ENCODE measurements around the gene NUDT9.
A peak's percentile ranks its signal among the peaks of the same experiment; 100 is the strongest.
"Not testable (repeated sequence)": the region's sequence is repeated elsewhere in the genome, so short reads cannot be mapped to it uniquely, and the experiment has no call there.

The NUDT9 gene

DNA sequence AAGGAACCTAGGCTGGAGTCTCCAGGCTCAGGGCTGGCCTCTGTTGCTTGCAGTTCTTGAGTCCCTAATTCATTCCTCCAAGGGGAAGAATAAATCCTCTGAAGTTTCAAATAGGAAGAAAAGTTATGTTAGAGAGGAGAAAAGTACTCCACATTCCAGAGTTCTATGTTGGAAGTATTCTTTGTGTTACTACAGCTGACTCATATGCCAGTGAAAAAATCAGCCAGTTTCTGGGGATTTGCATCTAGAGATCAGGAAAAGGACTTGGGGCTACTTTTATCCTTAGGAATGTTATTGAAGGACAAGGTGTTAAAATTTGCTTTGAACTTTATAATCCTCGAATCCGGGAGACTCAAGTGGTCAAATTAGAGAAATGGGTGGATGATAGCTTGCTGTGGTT, 11.7 kb upstream of the NUDT9 start:
- Histone ChIP-seq H3K36me3 (ENCODE audit: insufficient read depth, low read depth, low read length) (no peaks in the 10 kb centered on the region), H3K27ac (ENCODE audit: low read length) (no peak overlapping the region), H3K4me1 (ENCODE audit: insufficient read depth, low read length) (peaks cover 5% of the 10 kb centered on the region; the same call in 1 of the 2 replicates), H3K4me3 (ENCODE audit: low read length) (no peak overlapping the region), H3K27me3 (ENCODE audit: insufficient read depth, low read length) (no peaks in the 10 kb centered on the region), H3K9ac (ENCODE audit: low read depth, low read length) (no peak overlapping the region), H3K9me3 (ENCODE audit: insufficient read depth, low read depth, low read length) (no peaks in the 10 kb centered on the region; the same call in 1 of the 2 replicates)

DNA sequence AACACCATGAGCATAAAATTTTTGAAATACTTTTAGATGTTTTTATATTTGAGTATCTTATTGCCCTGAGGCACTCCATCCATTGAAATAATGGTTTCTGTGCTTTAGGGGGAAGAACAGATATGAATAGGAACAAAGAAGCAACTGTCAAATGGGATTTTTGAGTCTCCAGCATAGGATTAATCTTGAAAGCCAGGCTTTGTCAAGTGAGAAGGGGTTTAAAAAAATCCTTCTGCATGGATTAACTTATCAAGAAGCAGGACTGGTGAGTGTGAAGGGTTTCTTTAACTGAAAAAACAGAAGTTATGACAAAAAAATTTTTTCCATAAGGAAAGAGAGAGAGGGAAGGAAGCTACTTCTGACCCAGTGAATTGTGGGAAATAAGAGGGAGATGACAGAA, 7.6 kb upstream of the NUDT9 start:
- Histone ChIP-seq H3K27ac (ENCODE audit: low read length) (no peak overlapping the region), H3K9me3 (ENCODE audit: insufficient read depth, low read depth, low read length) (no peaks in the 10 kb centered on the region; the same call in 1 of the 2 replicates), H3K27me3 (ENCODE audit: insufficient read depth, low read length) (no peaks in the 10 kb centered on the region), H3K36me3 (ENCODE audit: insufficient read depth, low read depth, low read length) (no peaks in the 10 kb centered on the region), H3K9ac (ENCODE audit: low read depth, low read length) (no peak overlapping the region), H3K4me3 (ENCODE audit: low read length) (no peak overlapping the region), H3K4me1 (ENCODE audit: insufficient read depth, low read length) (no peaks in the 10 kb centered on the region)

DNA sequence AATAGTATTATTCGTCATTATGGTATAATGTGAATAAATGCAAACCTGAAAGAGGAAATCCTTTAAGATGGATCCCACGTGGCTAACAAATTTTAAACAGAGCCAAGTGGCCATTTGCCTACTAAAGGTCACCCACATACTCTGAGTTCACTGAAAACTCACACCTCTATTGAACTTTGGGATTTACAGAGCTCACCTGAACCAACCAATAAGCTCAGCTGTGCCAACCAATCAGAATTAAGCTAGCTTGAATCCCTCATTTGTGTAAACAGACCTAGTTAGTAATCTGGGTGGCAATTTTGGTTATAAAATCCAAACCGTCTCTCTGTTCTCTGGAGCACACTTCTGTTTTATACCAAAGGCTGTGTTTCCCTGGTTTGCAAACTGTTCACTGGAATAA, 5.4 kb upstream of the NUDT9 start:
- Histone ChIP-seq H3K9me3 (ENCODE audit: insufficient read depth, low read depth, low read length) (no peaks in the 10 kb centered on the region; the same call in 1 of the 2 replicates), H3K27ac (ENCODE audit: low read length) (no peak overlapping the region), H3K4me3 (ENCODE audit: low read length) (no peak overlapping the region), H3K36me3 (ENCODE audit: insufficient read depth, low read depth, low read length) (no peaks in the 10 kb centered on the region), H3K4me1 (ENCODE audit: insufficient read depth, low read length) (peaks cover 14% of the 10 kb centered on the region), H3K27me3 (ENCODE audit: insufficient read depth, low read length) (no peaks in the 10 kb centered on the region), H3K9ac (ENCODE audit: low read depth, low read length) (no peak overlapping the region)

DNA sequence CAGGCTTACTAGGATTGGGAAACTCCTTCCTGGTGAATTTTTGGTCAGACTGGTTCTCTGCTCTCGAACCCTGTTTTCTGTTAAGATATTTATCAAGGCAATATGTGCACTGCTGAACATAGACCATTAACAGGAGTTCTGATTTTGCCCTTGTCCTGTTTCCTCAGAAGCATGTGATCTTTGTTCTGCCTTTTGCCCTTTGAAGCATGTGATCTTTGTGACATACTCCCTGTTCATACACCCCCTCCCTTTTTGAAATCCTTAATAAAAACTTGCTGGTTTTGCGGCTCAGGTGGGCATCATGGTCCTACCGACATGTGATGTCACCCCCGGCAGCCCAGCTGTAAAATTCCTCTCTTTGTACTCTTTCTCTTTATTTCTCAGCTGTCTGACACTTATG, 4.0 kb upstream of the NUDT9 start:
- H3K4me3 ChIP-seq (ENCODE audit: low read length); H3K27ac ChIP-seq (ENCODE audit: low read length); H3K36me3 ChIP-seq (ENCODE audit: insufficient read depth, low read depth, low read length); H3K9me3 ChIP-seq (ENCODE audit: insufficient read depth, low read depth, low read length); H3K27me3 ChIP-seq (ENCODE audit: insufficient read depth, low read length); H3K9ac ChIP-seq (ENCODE audit: low read depth, low read length): not testable (repeated sequence)
- H3K4me1 ChIP-seq (ENCODE audit: insufficient read depth, low read length): peaks cover 14% of the 10 kb centered on the region

DNA sequence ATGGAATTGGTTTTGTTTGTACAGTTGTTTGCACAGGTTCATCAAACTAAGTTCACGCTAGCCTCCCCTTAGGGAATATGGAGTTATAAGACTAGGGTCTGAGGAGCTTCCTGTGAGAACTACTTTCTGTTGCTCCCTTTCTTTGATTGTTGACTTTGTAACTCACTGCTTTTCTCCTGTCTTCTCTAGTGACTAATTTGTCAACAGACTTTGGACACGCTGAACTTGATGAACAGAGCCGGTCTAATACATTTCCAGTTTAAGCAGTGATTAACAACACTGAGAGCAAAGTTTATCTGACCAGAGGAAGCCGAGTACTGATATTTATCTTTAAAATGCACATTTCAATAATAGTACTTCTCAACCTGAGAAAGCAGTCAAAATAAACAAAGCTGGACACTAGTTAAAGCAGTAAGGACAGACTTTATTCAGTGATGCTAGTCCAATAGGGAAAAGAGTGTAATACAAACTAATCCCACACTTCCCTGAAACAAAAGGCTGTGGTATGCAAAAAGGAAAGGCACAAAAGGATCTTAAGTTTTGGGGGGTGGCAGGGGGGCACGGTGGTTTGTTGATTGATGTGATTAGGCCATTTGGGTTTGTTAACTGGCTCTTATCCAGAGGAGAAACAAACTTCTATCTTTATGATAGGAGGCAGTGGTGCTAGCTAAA, 2.7 kb upstream of the NUDT9 start:
- peaks cover 18% of the 10 kb centered on the region for H3K4me1 ChIP-seq (ENCODE audit: insufficient read depth, low read length)
- no peaks in the 10 kb centered on the region for H3K36me3 ChIP-seq (ENCODE audit: insufficient read depth, low read depth, low read length)
- H3K4me3 ChIP-seq (ENCODE audit: low read length): 0 out of 2 replicates have a peak overlapping the region, but pooled peaks have one; percentile 34
- no peak overlapping the region for H3K27ac ChIP-seq (ENCODE audit: low read length)
- no peaks in the 10 kb centered on the region for H3K9me3 ChIP-seq (ENCODE audit: insufficient read depth, low read depth, low read length)
- H3K9ac ChIP-seq (ENCODE audit: low read depth, low read length): no peak overlapping the region; the same call in 1 of the 2 replicates
- H3K27me3 ChIP-seq (ENCODE audit: insufficient read depth, low read length): no peaks in the 10 kb centered on the region

DNA sequence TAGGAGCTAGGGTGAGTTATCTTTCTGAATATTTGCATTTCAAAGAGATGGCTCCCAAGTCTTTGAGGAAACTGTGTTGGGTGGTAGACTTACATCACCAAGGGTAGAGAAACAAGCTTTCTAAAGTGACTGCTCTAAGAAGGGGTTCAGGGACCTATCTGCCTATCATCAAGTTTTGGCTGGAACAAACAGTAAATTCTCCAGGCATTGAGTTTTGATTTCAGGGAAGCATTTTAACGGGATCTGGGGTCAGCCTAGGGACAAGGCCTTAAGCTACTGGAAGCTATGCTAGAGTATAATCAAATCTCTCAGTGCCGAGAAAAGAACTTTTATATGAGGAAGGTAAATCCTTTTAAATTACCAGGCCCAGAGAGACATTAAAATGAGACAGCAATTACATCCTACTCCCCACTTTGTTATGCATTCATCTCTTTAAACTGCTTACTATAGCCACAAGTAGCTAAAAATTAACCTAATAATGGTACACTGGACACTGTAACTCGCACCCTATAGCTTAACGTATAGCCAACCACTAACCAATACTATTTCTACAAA, 2.0 kb upstream of the NUDT9 start:
- no peaks in the 10 kb centered on the region for H3K36me3 ChIP-seq (ENCODE audit: insufficient read depth, low read depth, low read length)
- H3K4me1 ChIP-seq (ENCODE audit: insufficient read depth, low read length): peaks cover 18% of the 10 kb centered on the region
- H3K4me3 ChIP-seq (ENCODE audit: low read length): 0 out of 2 replicates have a peak overlapping the region, but pooled peaks have one; percentile 34
- H3K27me3 ChIP-seq (ENCODE audit: insufficient read depth, low read length): no peaks in the 10 kb centered on the region
- H3K9ac ChIP-seq (ENCODE audit: low read depth, low read length): peak overlapping the region; percentile 33; the same call in 1 of the 2 replicates
- no peaks in the 10 kb centered on the region for H3K9me3 ChIP-seq (ENCODE audit: insufficient read depth, low read depth, low read length)
- no peak overlapping the region for H3K27ac ChIP-seq (ENCODE audit: low read length)

DNA sequence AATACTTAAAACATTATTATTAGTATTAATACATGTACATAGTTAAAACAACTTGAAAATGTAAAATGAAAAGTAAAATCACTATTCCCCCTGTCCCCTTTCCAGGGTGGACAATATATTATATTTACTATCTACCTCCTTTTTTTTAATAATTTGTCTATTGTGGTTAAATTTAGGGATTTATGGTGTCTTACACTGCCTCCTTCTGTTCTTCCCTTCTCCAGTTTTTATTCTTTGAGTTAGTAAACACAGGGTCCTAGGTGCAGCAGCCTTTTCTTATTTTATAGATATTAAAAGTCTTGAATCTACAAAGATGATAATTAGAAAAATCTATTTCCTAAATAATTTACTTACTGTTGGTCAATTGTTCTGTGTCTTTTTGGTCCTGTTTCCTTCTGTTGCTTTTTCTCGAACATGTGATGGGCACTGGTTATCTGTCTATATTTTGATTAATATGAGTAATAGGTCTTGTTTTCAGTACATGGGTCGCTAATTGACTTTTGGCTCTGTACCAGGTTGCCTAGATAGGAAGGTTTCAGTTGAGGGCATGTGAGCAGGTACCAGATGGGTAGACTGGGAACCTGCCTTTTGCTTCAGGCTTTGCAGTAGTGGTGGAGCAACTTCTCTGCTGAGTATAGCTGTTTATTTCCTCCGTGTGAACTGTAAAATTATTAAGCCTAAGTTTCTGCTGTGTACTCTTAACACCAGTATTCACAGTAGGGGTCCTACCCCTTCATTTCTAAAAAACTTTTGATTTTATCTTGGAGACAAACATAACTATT, 1.1 kb downstream of the NUDT9 start:
- Histone ChIP-seq H3K27ac (ENCODE audit: low read length) (no peak overlapping the region), H3K4me1 (ENCODE audit: insufficient read depth, low read length) (peaks cover 21% of the 10 kb centered on the region), H3K4me3 (ENCODE audit: low read length) (peak overlapping the region; percentile 88), H3K36me3 (ENCODE audit: insufficient read depth, low read depth, low read length) (no peaks in the 10 kb centered on the region), H3K9ac (ENCODE audit: low read depth, low read length) (peak overlapping the region; percentile 93), H3K27me3 (ENCODE audit: insufficient read depth, low read length) (no peaks in the 10 kb centered on the region), H3K9me3 (ENCODE audit: insufficient read depth, low read depth, low read length) (no peaks in the 10 kb centered on the region)

DNA sequence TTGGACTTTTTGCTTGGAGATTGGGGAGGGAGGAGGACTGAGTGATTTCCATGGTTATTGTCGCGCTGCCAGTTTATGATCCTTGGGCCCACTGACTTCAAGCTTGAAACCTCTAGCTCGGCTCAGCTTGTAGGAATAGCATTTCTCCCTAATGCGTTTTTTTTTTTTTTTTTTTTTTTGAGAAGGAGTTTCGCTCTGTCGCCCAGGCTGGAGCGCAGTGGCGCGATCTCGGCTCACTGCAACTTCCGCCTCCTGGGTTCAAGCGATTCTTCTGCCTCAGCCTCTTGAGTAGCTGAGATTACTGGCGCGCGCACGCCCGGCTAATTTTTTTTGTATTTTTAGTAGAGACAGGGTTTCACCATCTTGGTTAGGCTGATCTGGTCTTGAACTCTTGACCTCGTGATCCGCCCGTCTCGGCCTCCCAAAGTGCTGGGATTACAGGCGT, 1.7 kb downstream of the NUDT9 start:
- Histone ChIP-seq H3K9ac (ENCODE audit: low read depth, low read length) (peak overlapping the region; percentile 93; the same call in 1 of the 2 replicates), H3K4me1 (ENCODE audit: insufficient read depth, low read length) (peaks cover 21% of the 10 kb centered on the region)

DNA sequence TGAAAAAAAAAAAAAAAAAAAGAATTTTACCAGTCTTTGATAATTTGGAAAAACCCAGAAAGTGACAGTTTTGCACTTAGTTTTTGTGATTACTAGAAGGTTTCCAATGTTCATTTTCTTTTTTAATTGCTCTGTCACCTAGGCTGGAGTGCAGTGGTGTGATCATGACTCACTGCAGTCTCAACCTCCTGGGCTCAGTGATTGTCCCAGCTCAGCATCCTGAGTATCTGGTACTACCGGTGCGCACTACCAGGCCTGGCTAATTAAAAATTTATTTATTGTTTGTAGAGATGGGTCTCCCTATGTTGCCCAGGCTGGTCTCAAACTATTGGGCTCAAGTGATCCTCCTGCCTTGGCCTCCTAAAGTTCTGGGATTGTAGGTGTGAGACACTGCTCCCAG, 3.3 kb downstream of the NUDT9 start:
- no peak overlapping the region for H3K9ac ChIP-seq (ENCODE audit: low read depth, low read length)
- H3K4me3 ChIP-seq (ENCODE audit: low read length): no peak overlapping the region
- no peak overlapping the region for H3K27ac ChIP-seq (ENCODE audit: low read length)
- peaks cover 12% of the 10 kb centered on the region for H3K4me1 ChIP-seq (ENCODE audit: insufficient read depth, low read length)
- no peaks in the 10 kb centered on the region for H3K27me3 ChIP-seq (ENCODE audit: insufficient read depth, low read length)
- no peaks in the 10 kb centered on the region for H3K9me3 ChIP-seq (ENCODE audit: insufficient read depth, low read depth, low read length)
- no peaks in the 10 kb centered on the region for H3K36me3 ChIP-seq (ENCODE audit: insufficient read depth, low read depth, low read length)

More for the DNA sequence above, 1.7 kb downstream of the NUDT9 start:
- not testable (repeated sequence) for H3K36me3 ChIP-seq (ENCODE audit: insufficient read depth, low read depth, low read length); H3K27ac ChIP-seq (ENCODE audit: low read length); H3K9me3 ChIP-seq (ENCODE audit: insufficient read depth, low read depth, low read length); H3K27me3 ChIP-seq (ENCODE audit: insufficient read depth, low read length)
- H3K4me3 ChIP-seq (ENCODE audit: low read length): peak overlapping the region; percentile 88

DNA sequence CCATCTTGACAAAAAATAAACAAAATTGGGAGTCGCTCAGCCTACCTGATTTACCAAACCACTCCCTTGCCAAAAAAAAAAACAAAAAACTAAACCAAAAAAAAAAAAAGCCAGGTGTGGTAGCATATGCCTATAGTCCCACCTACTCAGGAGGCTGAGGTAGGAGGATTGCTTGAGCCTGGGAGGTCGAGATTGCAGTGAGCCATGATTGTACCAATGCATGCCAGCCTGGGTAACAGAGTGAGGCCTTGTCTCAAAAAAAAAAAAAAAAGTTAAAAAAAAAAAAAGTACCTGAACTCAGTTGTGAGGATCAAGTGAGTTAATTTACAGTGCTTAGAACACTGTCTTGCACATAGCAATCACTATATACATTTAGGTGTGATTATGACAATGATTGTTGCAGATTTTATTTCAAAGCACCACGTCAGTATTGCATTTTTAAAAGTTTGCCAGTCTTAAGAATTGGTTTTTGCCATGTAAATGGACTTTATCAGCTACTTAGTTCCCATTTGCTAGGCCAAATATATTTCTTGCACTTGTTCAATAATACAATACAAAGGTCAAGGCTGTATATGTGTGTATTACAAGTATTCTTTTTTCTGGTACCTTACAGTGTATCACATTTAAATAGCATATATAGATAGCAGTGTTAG, 4.6 kb downstream of the NUDT9 start:
- Histone ChIP-seq H3K4me1 (ENCODE audit: insufficient read depth, low read length) (peaks cover 6% of the 10 kb centered on the region), H3K27me3 (ENCODE audit: insufficient read depth, low read length) (no peaks in the 10 kb centered on the region), H3K36me3 (ENCODE audit: insufficient read depth, low read depth, low read length) (no peaks in the 10 kb centered on the region), H3K9me3 (ENCODE audit: insufficient read depth, low read depth, low read length) (no peaks in the 10 kb centered on the region), H3K27ac (ENCODE audit: low read length) (no peak overlapping the region), H3K9ac (ENCODE audit: low read depth, low read length) (no peak overlapping the region), H3K4me3 (ENCODE audit: low read length) (no peak overlapping the region)

DNA sequence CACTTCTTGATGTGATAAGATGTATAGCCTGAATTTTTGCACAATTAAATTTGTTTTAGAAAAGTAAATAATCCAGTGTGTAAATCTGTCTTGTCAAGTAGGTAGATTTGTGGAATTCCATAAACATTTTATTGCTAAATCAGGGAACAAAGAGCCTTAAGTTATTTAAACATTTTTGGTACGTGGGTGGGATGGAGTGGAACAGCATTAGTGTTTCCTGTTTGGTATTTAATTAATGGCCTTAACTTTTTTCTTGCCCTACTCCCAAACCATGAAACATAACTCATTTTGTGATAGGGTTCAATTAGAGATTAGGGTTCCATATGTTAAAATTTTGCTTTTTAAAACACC, 5.1 kb downstream of the NUDT9 start:
- no peaks in the 10 kb centered on the region for H3K9me3 ChIP-seq (ENCODE audit: insufficient read depth, low read depth, low read length)
- no peak overlapping the region for H3K27ac ChIP-seq (ENCODE audit: low read length)
- H3K9ac ChIP-seq (ENCODE audit: low read depth, low read length): no peak overlapping the region
- H3K36me3 ChIP-seq (ENCODE audit: insufficient read depth, low read depth, low read length): no peaks in the 10 kb centered on the region
- H3K4me3 ChIP-seq (ENCODE audit: low read length): no peak overlapping the region
- peaks cover 6% of the 10 kb centered on the region for H3K4me1 ChIP-seq (ENCODE audit: insufficient read depth, low read length)
- no peaks in the 10 kb centered on the region for H3K27me3 ChIP-seq (ENCODE audit: insufficient read depth, low read length)

All from iPS-20b (cell line).